ENCODE results near the gene CXCR1. TPM values are rescaled to one million over a fixed set of nuclear protein-coding genes. Genes with fewer than 3 reads are reported as not detected.

The CXCR1 gene
- total RNA-seq, 2 donors from 2014 or later, result not detected

Other genes starting within 250 kb of the CXCR1 start
- 10 to 100 TPM in 1 of 2 donors, 1 to 10 TPM in 1; 4.4 to 44.9 TPM for gene TNS1, start 164.0 kb downstream of the CXCR1 start, total RNA-seq
- 1 to 10 TPM in 1 of 2 donors, under 1 TPM in 1; 0.19 to 2.4 TPM for gene RUFY4, start 97.7 kb downstream of the CXCR1 start, total RNA-seq
- under 1 TPM in 1 of 2 donors, not detected in 1; 0.48 TPM for gene CXCR2, start 40.9 kb downstream of the CXCR1 start, total RNA-seq
- gene ARPC2, start 50.2 kb upstream of the CXCR1 start, total RNA-seq, result 100 to 1,000 TPM; 679 to 681 TPM
- 1 to 10 TPM; 1.3 to 1.4 TPM for gene GPBAR1, start 94.1 kb upstream of the CXCR1 start, total RNA-seq
- 10 to 100 TPM; 60.0 to 77.5 TPM for gene AAMP, start 103.2 kb upstream of the CXCR1 start, total RNA-seq
- gene PNKD, start 103.6 kb upstream of the CXCR1 start, total RNA-seq, result 10 to 100 TPM; 21.1 to 30.9 TPM
- 10 to 100 TPM; 50.9 to 62.0 TPM for gene TMBIM1, start 125.5 kb upstream of the CXCR1 start, total RNA-seq
- not detected for gene CATIP, start 189.9 kb upstream of the CXCR1 start, total RNA-seq
- under 1 TPM; 0.09 to 0.19 TPM for gene SLC11A1, start 215.3 kb upstream of the CXCR1 start, total RNA-seq
- gene CTDSP1, start 232.9 kb upstream of the CXCR1 start, total RNA-seq, result 100 to 1,000 TPM; 126 to 197 TPM